IMR-90 (cell line): Measurements from ENCODE around the gene PTPN4. TPM values are rescaled to one million over a fixed set of nuclear protein-coding genes. Genes with fewer than 3 reads are reported as not detected.

Experiments used
- ATAC-seq: fragments of 200-7000 bp; cut with Tn5 transposase; 2 replicates; pipeline ENCODE4 v1.9.1; 2020; ENCODE audit warnings: low read depth, mild to moderate bottlenecking, moderate library complexity
- BruUV-seq: library from RNA; stranded (reverse); fragments of 400-500 nt; replicated peaks from 2 replicates; lab custom pipeline; 2021; lab: Mats Ljungman, UMichigan
- CTCF ChIA-PET: fragments of 300-600 bp; formaldehyde crosslinking; extraction: SDS; loops from one replicate; lab custom pipeline; 2021; ENCODE audit warnings: antibody characterized with exemption; lab: Yijun Ruan, JAX
- POLR2A ChIA-PET: fragments of 300-600 bp; sonication (Branson Sonifier 250); formaldehyde crosslinking; loops from one replicate; lab custom pipeline; 2022; ENCODE audit warnings: antibody characterized with exemption; ENCODE audit not compliant: unreplicated experiment; lab: Charles Lee
- DNase-seq: peaks from one replicate; pipeline ENCODE4 v3.0.0; 2013
- H2AFZ ChIP-seq: replicated peaks from 2 replicates; pipeline ENCODE3; 2013; ENCODE audit warnings: low read length, mild to moderate bottlenecking; ENCODE audit not compliant: poor library complexity
- H2AK5ac ChIP-seq: 2 replicates; pipeline ENCODE4 v1.6.1; 2013; ENCODE audit warnings: low read depth, low read length, inconsistent platforms
- H2AK9ac ChIP-seq: replicated peaks from 2 replicates; pipeline ENCODE3; 2013; ENCODE audit warnings: mild to moderate bottlenecking, low read depth, low read length, moderate library complexity; ENCODE audit not compliant: poor library complexity
- H2BK120ac ChIP-seq: 2 replicates; pipeline ENCODE4 v1.6.1; 2013; ENCODE audit warnings: low read depth, low read length, inconsistent platforms
- H2BK15ac ChIP-seq: 3 replicates; pipeline ENCODE4 v1.6.1; 2013; ENCODE audit warnings: low read depth, low read length, inconsistent platforms
- H2BK20ac ChIP-seq: 2 replicates; pipeline ENCODE4 v1.6.1; 2013; ENCODE audit warnings: low read depth, mild to moderate bottlenecking, inconsistent platforms, low read length, moderate library complexity
- H2BK5ac ChIP-seq: 2 replicates; pipeline ENCODE4 v1.6.1; 2013; ENCODE audit warnings: mild to moderate bottlenecking, low read depth, low read length, inconsistent platforms; ENCODE audit not compliant: poor library complexity, severe bottlenecking
- H3K14ac ChIP-seq: replicated peaks from 2 replicates; pipeline ENCODE4 v1.6.1; 2013; ENCODE audit warnings: low read depth, low read length, inconsistent platforms
- H3K18ac ChIP-seq: 2 replicates; pipeline ENCODE4 v1.6.1; 2013; ENCODE audit warnings: low read depth, low read length, control low read depth
- H3K23ac ChIP-seq: 2 replicates; pipeline ENCODE4 v1.6.1; 2013; ENCODE audit warnings: low read depth, low read length, inconsistent platforms
- H3K27ac ChIP-seq: 2 replicates; pipeline ENCODE4 v1.5.1; 2013; ENCODE audit warnings: mild to moderate bottlenecking, control low read depth, low read length; ENCODE audit not compliant: insufficient read depth
- H3K27me3 ChIP-seq: 2 replicates; pipeline ENCODE4 v1.6.1; 2013; ENCODE audit warnings: low read length; ENCODE audit not compliant: control insufficient read depth, insufficient read depth
- H3K36me3 ChIP-seq: 2 replicates; pipeline ENCODE4 v1.6.1; 2013; ENCODE audit warnings: low read length, mixed read lengths; ENCODE audit not compliant: control insufficient read depth, insufficient read depth
- H3K4ac ChIP-seq: 2 replicates; pipeline ENCODE4 v1.6.1; 2013; ENCODE audit warnings: low read depth, low read length, inconsistent platforms
- H3K4me1 ChIP-seq: 2 replicates; pipeline ENCODE4 v1.6.1; 2013; ENCODE audit warnings: low read length, mixed read lengths; ENCODE audit not compliant: control insufficient read depth, insufficient read depth
- H3K4me2 ChIP-seq: 2 replicates; pipeline ENCODE4 v1.6.1; 2013; ENCODE audit warnings: low read depth, mild to moderate bottlenecking, control low read depth, low read length, moderate library complexity
- H3K4me3 ChIP-seq: 2 replicates; pipeline ENCODE4 v1.5.1; 2013; ENCODE audit warnings: low read depth, mild to moderate bottlenecking, control low read depth, low read length, moderate library complexity; ENCODE audit not compliant: insufficient read depth
- H3K56ac ChIP-seq: 2 replicates; pipeline ENCODE4 v1.6.1; 2013; ENCODE audit warnings: low read length, inconsistent platforms; ENCODE audit not compliant: insufficient read depth; ENCODE audit errors: extremely low read depth
- H3K79me1 ChIP-seq, 2 experiments: 2 replicates each; pipeline ENCODE4 v1.6.1; 2013; ENCODE audit warnings: low read length in 2 of 2, inconsistent platforms in 1 of 2, low read depth in 1 of 2
- H3K9ac ChIP-seq: 2 replicates; pipeline ENCODE4 v1.6.1; 2013; ENCODE audit warnings: low read depth, low read length, control low read depth
- H3K9me1 ChIP-seq: 2 replicates; pipeline ENCODE4 v1.6.1; 2013; ENCODE audit warnings: low read length, inconsistent platforms; ENCODE audit not compliant: insufficient read depth
- H3K9me3 ChIP-seq: 2 replicates; pipeline ENCODE4 v1.6.1; 2013; ENCODE audit warnings: low read length; ENCODE audit not compliant: control insufficient read depth, insufficient read depth
- H4K20me1 ChIP-seq: 2 replicates; pipeline ENCODE4 v1.6.1; 2013; ENCODE audit warnings: low read length, inconsistent platforms; ENCODE audit not compliant: insufficient read depth
- H4K5ac ChIP-seq: 2 replicates; pipeline ENCODE4 v1.6.1; 2013; ENCODE audit warnings: mild to moderate bottlenecking, low read depth, low read length, control low read depth
- H4K8ac ChIP-seq, 2 experiments: 2 replicates each; pipeline ENCODE4 v1.6.1; 2013; ENCODE audit warnings: low read depth in 2 of 2, low read length in 2 of 2, control low read depth in 1 of 2, inconsistent platforms in 1 of 2
- H4K91ac ChIP-seq: 2 replicates; pipeline ENCODE4 v1.6.1; 2013; ENCODE audit warnings: low read depth, low read length, inconsistent platforms; ENCODE audit not compliant: insufficient read depth
- BHLHE40 ChIP-seq: fragments of 150-350 bp; IDR thresholded peaks from 2 replicates; pipeline ENCODE4 v1.6.1; 2016; ENCODE audit warnings: mild to moderate bottlenecking, low read depth, low read length
- MAFK ChIP-seq: IDR thresholded peaks from 2 replicates; pipeline ENCODE4 v1.6.1; 2012; ENCODE audit warnings: low read depth, low read length, improper control_type of control experiment
- MXI1 ChIP-seq: IDR thresholded peaks from 2 replicates; pipeline ENCODE4 v1.6.1; 2012; ENCODE audit warnings: low read depth, mild to moderate bottlenecking, low read length, moderate library complexity, borderline replicate concordance
- POLR2A ChIP-seq: IDR thresholded peaks from 2 replicates; pipeline ENCODE4 v1.6.1; 2012; ENCODE audit warnings: mild to moderate bottlenecking, low read depth, low read length
- RFX5 ChIP-seq: IDR thresholded peaks from 2 replicates; pipeline ENCODE4 v1.8.0; 2012; ENCODE audit warnings: low read depth, mild to moderate bottlenecking, low read length, moderate library complexity
- WGBS, 2 experiments: methylation state at CpG; one replicate each; pipeline versions ENCODE4 v1.1.5 to v1.1.7; 2013; ENCODE audit warnings: missing lambda C conversion rate in 2 of 2; ENCODE audit not compliant: insufficient read length in 1 of 2; ENCODE audit errors: extremely low coverage in 2 of 2; 5-methylcytosine and 5-hydroxymethylcytosine counted together
- dilution Hi-C: fragments of 300-500 bp; cut with HindIII; formaldehyde crosslinking; loops from one replicate; pipeline ENCODE4 v1.14.3; 2018; ENCODE audit warnings: low sequenced_read_pairs; ENCODE audit not compliant: unreplicated experiment
- in situ Hi-C: fragments of 300-500 bp; cut with MboI; formaldehyde crosslinking; loops from 3 replicates; pipeline ENCODE4 v1.14.3; 2019; ENCODE audit warnings: low sequenced_read_pairs, inconsistent platforms, mixed read lengths
- intact Hi-C: fragments of 100-400 bp; cut with micrococcal nuclease; formaldehyde crosslinking; loops from 2 replicates; pipeline ENCODE4 v1.10.0; 2022
- polyA plus RNA-seq, 3 experiments: library from polyadenylated mRNA; depleted of rRNA; stranded (reverse); fragments of >200 nt; gene quantifications; 2 replicates each; pipeline ENCODE4 v1.2.3, GENCODE V29; 2012; ENCODE audit warnings: low replicate concordance in 1 of 3
- total RNA-seq: library from RNA; depleted of rRNA; stranded (reverse); fragments of >200 nt; gene quantifications from 2 replicates; pipeline ENCODE4 v1.2.3, GENCODE V29; 2012

PTPN4 gene
- total and polyA plus RNA-seq, 2 of the 4 experiments (the other 2 are of a cell fraction): 2.9 to 19.2 TPM

GRCh38 chr2:119982506-119982905, 222.8 kb downstream of the PTPN4 start:
- Histone ChIP-seq H2AK5ac (no peak overlapping the region), H2BK20ac (no peak overlapping the region), H3K27ac (no peak overlapping the region), H2BK5ac (no peak overlapping the region), H4K91ac (no peak overlapping the region), H3K4me2 (no peak overlapping the region), H3K79me1 (no peaks in the 10 kb centered on the region), H2AK9ac (no peak overlapping the region), H4K8ac (no peak overlapping the region), H3K23ac (no peak overlapping the region), H3K4ac (no peak overlapping the region), H3K36me3 (no peaks in the 10 kb centered on the region), H3K4me3 (no peak overlapping the region), H3K9me3 (no peaks in the 10 kb centered on the region), H3K9me1 (no peaks in the 10 kb centered on the region), H2BK120ac (no peak overlapping the region), H2BK15ac (no peak overlapping the region), H3K14ac (no peak overlapping the region), H3K9ac (no peak overlapping the region), H3K27me3 (no peaks in the 10 kb centered on the region), H3K18ac (no peak overlapping the region), H2AFZ (no peak overlapping the region), H3K56ac (no peak overlapping the region), H4K5ac (no peak overlapping the region), H4K20me1 (no peaks in the 10 kb centered on the region), H3K4me1 (no peaks in the 10 kb centered on the region)
- TF ChIP-seq RFX5 (no peak), BHLHE40 (no peak), MXI1 (no peak), MAFK (no peak), POLR2A (no peak)
- dilution Hi-C loops: no loop called here
- DNase-seq (no peak), ATAC-seq (no peak)
- in situ Hi-C loops: no loop called here
- 20% methylated on average over 1 of the region's 2 CpGs; no CpG with 5 or more reads in 1 of the 2 experiments for WGBS, 2 experiments
- intact Hi-C loops: no loop called here
- BruUV-seq: no TSS peak
- CTCF ChIA-PET: no interaction called here
- POLR2A ChIA-PET: no interaction called here
